ENCODE data around the gene CLK3. TPM values are rescaled to one million over a fixed set of nuclear protein-coding genes. Genes with fewer than 3 reads are reported as not detected.

The CLK3 gene
- total and polyA plus RNA-seq, 2 donors: 53.2 to 90.8 TPM

DNA sequence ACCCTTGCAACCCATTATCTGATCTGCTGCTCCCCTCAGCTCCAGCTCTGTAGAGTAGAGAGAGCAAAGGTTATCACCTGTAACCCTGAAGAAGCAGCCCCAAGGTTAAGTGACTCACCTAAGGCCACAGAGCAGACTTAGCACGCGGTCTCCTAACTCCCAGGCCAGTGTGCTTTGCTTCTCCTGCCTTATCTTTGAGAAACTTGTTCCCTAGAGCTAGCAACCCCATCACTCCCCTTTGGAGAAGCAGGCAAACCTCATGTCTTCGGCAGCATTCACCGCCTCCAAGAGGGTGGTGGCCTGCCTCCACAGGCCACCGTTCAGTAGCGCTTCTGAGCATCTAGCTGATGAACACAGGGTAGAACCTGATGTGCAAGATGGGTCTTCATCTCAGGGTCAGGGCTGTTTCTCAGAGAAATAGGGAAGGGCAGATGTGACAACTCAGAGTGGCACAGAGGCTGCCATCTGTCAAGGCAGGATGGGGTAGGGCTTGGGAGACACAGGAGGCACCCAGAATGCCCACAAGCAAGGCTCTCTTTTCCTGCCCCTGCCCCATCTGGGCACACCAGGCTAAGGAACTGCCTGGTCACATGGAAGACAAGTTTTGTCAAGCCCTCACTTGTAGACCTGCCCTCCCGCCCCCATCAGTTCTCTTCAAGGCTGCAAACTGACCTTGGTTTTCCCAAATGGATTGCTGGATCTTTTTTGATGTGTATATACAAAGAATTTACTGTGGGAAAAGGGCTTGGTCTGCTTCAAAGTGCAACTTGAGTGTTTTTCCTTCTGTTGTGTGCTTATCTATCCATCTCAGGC, 34.9 kb upstream of the CLK3 start:
- Histone ChIP-seq H3K4me3 (ENCODE audit: low read length in 2 of 2) (no peak overlapping the region), H3K4me1 (ENCODE audit: control insufficient read depth in 2 of 2, insufficient read depth in 2 of 2, low read length in 2 of 2) (no peaks in the 10 kb centered on the region), H3K36me3 (ENCODE audit: control insufficient read depth in 2 of 2, insufficient read depth in 2 of 2, low read length in 1 of 2) (peaks cover 9 to 38% of the 10 kb centered on the region in 2 donors), H3K27ac (ENCODE audit: low read depth in 1 of 2, low read length in 1 of 2) (no peak overlapping the region), H3K27me3 (ENCODE audit: control insufficient read depth in 2 of 2, insufficient read depth in 1 of 2, low read length in 1 of 2) (no peaks in the 10 kb centered on the region), H3K9me3 (ENCODE audit: control insufficient read depth in 2 of 2, insufficient read depth in 1 of 2, low read length in 1 of 2) (no peaks in the 10 kb centered on the region)
- 98% methylated on average over 7 of the region's 7 CpGs for WGBS
- DNase-seq (ENCODE audit: low read depth in 6 of 9, low spot score in 9 of 9): no peak

- Histone ChIP-seq H3K9me3 (ENCODE audit: control insufficient read depth in 2 of 2, insufficient read depth in 1 of 2, low read length in 1 of 2) (no peaks in the 10 kb centered on the region), H3K36me3 (ENCODE audit: control insufficient read depth in 2 of 2, insufficient read depth in 2 of 2, low read length in 1 of 2) (peaks cover 5 to 27% of the 10 kb centered on the region in 2 donors), H3K4me3 (ENCODE audit: low read length in 2 of 2) (no peak overlapping the region), H3K27me3 (ENCODE audit: control insufficient read depth in 2 of 2, insufficient read depth in 1 of 2, low read length in 1 of 2) (no peaks in the 10 kb centered on the region), H3K4me1 (ENCODE audit: control insufficient read depth in 2 of 2, insufficient read depth in 2 of 2, low read length in 2 of 2) (peaks cover 0 to 5% of the 10 kb centered on the region in 2 donors), H3K27ac (ENCODE audit: low read depth in 1 of 2, low read length in 1 of 2) (no peak overlapping the region)
- DNase-seq (ENCODE audit: low read depth in 6 of 9, low spot score in 9 of 9): no peak
- 78% methylated on average over 2 of the region's 2 CpGs for WGBS
Measured at GRCh38 chr15:74584204-74584603, 31.4 kb upstream of the CLK3 start.

DNA sequence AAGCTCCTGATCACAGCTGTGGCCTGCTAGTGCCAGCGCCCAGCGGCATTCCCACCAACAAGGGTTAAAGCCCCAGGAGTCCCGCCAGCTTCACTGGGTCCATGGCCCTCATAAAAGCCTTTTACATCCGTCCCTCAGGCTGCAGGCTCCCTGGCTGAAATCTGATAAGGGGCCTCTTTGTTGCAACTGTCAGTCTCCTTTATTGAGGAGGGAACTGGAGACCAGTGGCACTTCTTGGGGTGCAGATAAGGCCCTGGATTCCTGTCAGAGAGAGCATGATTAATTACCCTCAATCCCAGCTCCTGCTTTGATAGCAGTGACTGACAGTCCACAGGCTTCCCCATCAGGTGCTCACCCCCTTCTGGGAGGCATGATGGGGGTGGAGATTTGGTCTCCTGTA, 30.9 kb upstream of the CLK3 start:
- DNase-seq (ENCODE audit: low read depth in 6 of 9, low spot score in 9 of 9): no peak
- Histone ChIP-seq H3K36me3 (ENCODE audit: control insufficient read depth in 2 of 2, insufficient read depth in 2 of 2, low read length in 1 of 2) (peaks cover 8 to 33% of the 10 kb centered on the region in 2 donors), H3K4me1 (ENCODE audit: control insufficient read depth in 2 of 2, insufficient read depth in 2 of 2, low read length in 2 of 2) (peaks cover 0 to 5% of the 10 kb centered on the region in 2 donors), H3K4me3 (ENCODE audit: low read length in 2 of 2) (no peak overlapping the region), H3K9me3 (ENCODE audit: control insufficient read depth in 2 of 2, insufficient read depth in 1 of 2, low read length in 1 of 2) (no peaks in the 10 kb centered on the region), H3K27me3 (ENCODE audit: control insufficient read depth in 2 of 2, insufficient read depth in 1 of 2, low read length in 1 of 2) (no peaks in the 10 kb centered on the region), H3K27ac (ENCODE audit: low read depth in 1 of 2, low read length in 1 of 2) (no peak overlapping the region)
- WGBS: 94% methylated on average over 4 of the region's 4 CpGs

GRCh38 chr15:74585191-74585590, 30.4 kb upstream of the CLK3 start:
- no peaks in the 10 kb centered on the region for H3K9me3 ChIP-seq (ENCODE audit: control insufficient read depth in 2 of 2, insufficient read depth in 1 of 2, low read length in 1 of 2)
- H3K4me3 ChIP-seq (ENCODE audit: low read length in 2 of 2): no peak overlapping the region
- DNase-seq (ENCODE audit: low read depth in 6 of 9, low spot score in 9 of 9): no peak
- 93% methylated on average over 3 of the region's 3 CpGs for WGBS
- no peak overlapping the region for H3K27ac ChIP-seq (ENCODE audit: low read depth in 1 of 2, low read length in 1 of 2)
- H3K36me3 ChIP-seq (ENCODE audit: control insufficient read depth in 2 of 2, insufficient read depth in 2 of 2, low read length in 1 of 2): peaks cover 10 to 33% of the 10 kb centered on the region in 2 donors
- no peaks in the 10 kb centered on the region for H3K27me3 ChIP-seq (ENCODE audit: control insufficient read depth in 2 of 2, insufficient read depth in 1 of 2, low read length in 1 of 2)
- peaks cover 0 to 5% of the 10 kb centered on the region in 2 donors for H3K4me1 ChIP-seq (ENCODE audit: control insufficient read depth in 2 of 2, insufficient read depth in 2 of 2, low read length in 2 of 2)

DNA sequence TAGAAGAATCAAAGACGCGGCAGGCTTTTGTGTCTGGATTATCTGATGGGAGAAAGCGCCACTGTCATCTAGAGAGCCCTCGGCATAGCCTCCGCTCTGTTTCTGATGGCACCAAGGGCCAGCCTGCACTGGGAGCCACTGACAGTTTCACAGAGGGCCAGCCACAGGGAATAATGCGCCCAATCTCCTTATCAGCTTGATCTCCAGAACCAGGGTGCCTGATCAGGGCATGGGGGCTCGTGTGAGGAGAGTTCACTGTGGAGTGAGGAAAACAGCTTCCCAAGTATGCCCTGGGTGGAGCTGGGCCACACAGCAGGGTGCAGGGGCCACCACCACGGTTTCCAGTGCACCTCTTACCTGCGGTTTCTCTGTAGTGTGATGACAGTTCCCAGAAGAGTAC, 29.8 kb upstream of the CLK3 start:
- 97% methylated on average over 9 of the region's 9 CpGs for WGBS
- no peak for DNase-seq (ENCODE audit: low read depth in 6 of 9, low spot score in 9 of 9)
- peaks cover 10 to 33% of the 10 kb centered on the region in 2 donors for H3K36me3 ChIP-seq (ENCODE audit: control insufficient read depth in 2 of 2, insufficient read depth in 2 of 2, low read length in 1 of 2)

GRCh38 chr15:74589826-74590225, 25.8 kb upstream of the CLK3 start:
- 98% methylated on average over 6 of the region's 6 CpGs for WGBS
- Histone ChIP-seq H3K27ac (ENCODE audit: low read depth in 1 of 2, low read length in 1 of 2) (no peak overlapping the region), H3K4me3 (ENCODE audit: low read length in 2 of 2) (no peak overlapping the region), H3K9me3 (ENCODE audit: control insufficient read depth in 2 of 2, insufficient read depth in 1 of 2, low read length in 1 of 2) (no peaks in the 10 kb centered on the region), H3K36me3 (ENCODE audit: control insufficient read depth in 2 of 2, insufficient read depth in 2 of 2, low read length in 1 of 2) (peaks cover 25 to 58% of the 10 kb centered on the region in 2 donors), H3K27me3 (ENCODE audit: control insufficient read depth in 2 of 2, insufficient read depth in 1 of 2, low read length in 1 of 2) (no peaks in the 10 kb centered on the region), H3K4me1 (ENCODE audit: control insufficient read depth in 2 of 2, insufficient read depth in 2 of 2, low read length in 2 of 2) (peaks cover 0 to 5% of the 10 kb centered on the region in 2 donors)
- no peak for DNase-seq (ENCODE audit: low read depth in 6 of 9, low spot score in 9 of 9)

More for the DNA sequence above, 29.8 kb upstream of the CLK3 start:
- H3K4me3 ChIP-seq (ENCODE audit: low read length in 2 of 2): no peak overlapping the region
- no peaks in the 10 kb centered on the region for H3K27me3 ChIP-seq (ENCODE audit: control insufficient read depth in 2 of 2, insufficient read depth in 1 of 2, low read length in 1 of 2)
- no peaks in the 10 kb centered on the region for H3K9me3 ChIP-seq (ENCODE audit: control insufficient read depth in 2 of 2, insufficient read depth in 1 of 2, low read length in 1 of 2)
- peaks cover 0 to 5% of the 10 kb centered on the region in 2 donors for H3K4me1 ChIP-seq (ENCODE audit: control insufficient read depth in 2 of 2, insufficient read depth in 2 of 2, low read length in 2 of 2)
- H3K27ac ChIP-seq (ENCODE audit: low read depth in 1 of 2, low read length in 1 of 2): no peak overlapping the region

GRCh38 chr15:74592222-74592621, 23.4 kb upstream of the CLK3 start:
- WGBS: 96% methylated on average over 3 of the region's 3 CpGs
- Histone ChIP-seq H3K4me3 (ENCODE audit: low read length in 2 of 2) (no peak overlapping the region), H3K36me3 (ENCODE audit: control insufficient read depth in 2 of 2, insufficient read depth in 2 of 2, low read length in 1 of 2) (peaks cover 25 to 48% of the 10 kb centered on the region in 2 donors), H3K9me3 (ENCODE audit: control insufficient read depth in 2 of 2, insufficient read depth in 1 of 2, low read length in 1 of 2) (no peaks in the 10 kb centered on the region), H3K27me3 (ENCODE audit: control insufficient read depth in 2 of 2, insufficient read depth in 1 of 2, low read length in 1 of 2) (no peaks in the 10 kb centered on the region), H3K27ac (ENCODE audit: low read depth in 1 of 2, low read length in 1 of 2) (no peak overlapping the region), H3K4me1 (ENCODE audit: control insufficient read depth in 2 of 2, insufficient read depth in 2 of 2, low read length in 2 of 2) (peaks cover 0 to 3% of the 10 kb centered on the region in 2 donors)
- DNase-seq (ENCODE audit: low read depth in 6 of 9, low spot score in 9 of 9): no peak

GRCh38 chr15:74593122-74593521, 22.5 kb upstream of the CLK3 start:
- 98% methylated on average over 7 of the region's 7 CpGs for WGBS
- Histone ChIP-seq H3K27me3 (ENCODE audit: control insufficient read depth in 2 of 2, insufficient read depth in 1 of 2, low read length in 1 of 2) (no peaks in the 10 kb centered on the region), H3K27ac (ENCODE audit: low read depth in 1 of 2, low read length in 1 of 2) (no peak overlapping the region), H3K4me1 (ENCODE audit: control insufficient read depth in 2 of 2, insufficient read depth in 2 of 2, low read length in 2 of 2) (peaks cover 3 to 6% of the 10 kb centered on the region in 2 donors), H3K4me3 (ENCODE audit: low read length in 2 of 2) (no peak overlapping the region), H3K9me3 (ENCODE audit: control insufficient read depth in 2 of 2, insufficient read depth in 1 of 2, low read length in 1 of 2) (no peaks in the 10 kb centered on the region), H3K36me3 (ENCODE audit: control insufficient read depth in 2 of 2, insufficient read depth in 2 of 2, low read length in 1 of 2) (peaks cover 25 to 42% of the 10 kb centered on the region in 2 donors)
- no peak for DNase-seq (ENCODE audit: low read depth in 6 of 9, low spot score in 9 of 9)

- H3K4me1 ChIP-seq (ENCODE audit: control insufficient read depth in 2 of 2, insufficient read depth in 2 of 2, low read length in 2 of 2): peaks cover 10 to 16% of the 10 kb centered on the region in 2 donors
- no peaks in the 10 kb centered on the region for H3K9me3 ChIP-seq (ENCODE audit: control insufficient read depth in 2 of 2, insufficient read depth in 1 of 2, low read length in 1 of 2)
- H3K36me3 ChIP-seq (ENCODE audit: control insufficient read depth in 2 of 2, insufficient read depth in 2 of 2, low read length in 1 of 2): peaks cover 25 to 40% of the 10 kb centered on the region in 2 donors
- H3K27ac ChIP-seq (ENCODE audit: low read depth in 1 of 2, low read length in 1 of 2): no peak overlapping the region
- no peak for DNase-seq (ENCODE audit: low read depth in 6 of 9, low spot score in 9 of 9)
- no peak overlapping the region for H3K4me3 ChIP-seq (ENCODE audit: low read length in 2 of 2)
- no peaks in the 10 kb centered on the region for H3K27me3 ChIP-seq (ENCODE audit: control insufficient read depth in 2 of 2, insufficient read depth in 1 of 2, low read length in 1 of 2)
- 95% methylated on average over 4 of the region's 4 CpGs for WGBS
Measured at GRCh38 chr15:74594455-74594854, 21.2 kb upstream of the CLK3 start.

Data from thymus (tissue), 11 donors.